GM21515 (cell line): ENCODE data around the gene GSG1L.

Experiments used
- ATAC-seq: cut with Tn5 transposase; IDR thresholded peaks from one replicate; pipeline ENCODE4 v1.9.1; 2021; ENCODE audit not compliant: unreplicated experiment

The GSG1L gene

DNA sequence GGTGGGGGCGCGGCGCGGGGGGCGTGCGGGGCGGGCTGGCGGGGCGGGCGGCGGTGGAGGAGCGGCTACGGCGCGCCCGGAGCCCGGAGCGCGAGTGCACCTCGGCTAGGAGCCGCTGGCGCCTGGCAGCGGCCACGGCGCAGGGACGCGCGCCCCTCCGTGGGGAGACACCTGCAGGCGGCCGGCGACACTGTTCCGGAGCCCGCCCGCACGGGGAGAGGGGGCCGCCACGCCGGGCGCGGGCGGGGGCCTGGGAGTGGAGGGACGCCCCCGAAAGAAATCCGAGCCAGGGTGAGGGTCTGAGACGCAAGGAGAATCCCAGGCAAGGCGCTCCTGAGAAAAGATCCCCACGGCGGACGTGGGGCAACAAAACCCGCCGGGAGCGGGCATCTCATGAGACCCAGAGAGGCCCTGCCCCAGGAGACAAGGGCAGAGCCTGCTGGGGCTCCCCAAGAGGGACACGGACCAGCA, at the start of gene GSG1L:
GSG1L (minus strand) TSS at position 124 of the 471 bp plus-strand sequence. CDS start 290 bp downstream, outside the sequence.
- no peak for ATAC-seq

DNA sequence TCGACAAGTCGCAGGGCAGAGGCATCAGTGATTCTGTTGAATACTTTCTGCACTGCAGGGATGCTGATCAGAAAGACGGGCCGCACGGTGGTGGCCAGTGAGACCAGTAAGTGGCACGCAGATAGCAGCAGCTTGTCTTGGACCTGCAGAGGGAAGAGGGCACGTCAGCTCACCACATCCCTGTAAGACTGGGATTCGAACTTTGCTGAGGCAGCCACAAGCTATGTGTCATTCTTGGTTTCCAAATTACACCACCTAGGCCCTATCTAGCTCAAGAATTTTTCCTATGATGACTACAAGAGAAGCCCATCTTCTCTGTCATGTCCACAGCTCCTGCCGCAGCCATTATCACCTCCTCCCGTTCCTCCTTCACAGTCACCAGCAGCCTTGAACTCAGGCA, 49.4 kb upstream of the GSG1L start:
- ATAC-seq: no peak

DNA sequence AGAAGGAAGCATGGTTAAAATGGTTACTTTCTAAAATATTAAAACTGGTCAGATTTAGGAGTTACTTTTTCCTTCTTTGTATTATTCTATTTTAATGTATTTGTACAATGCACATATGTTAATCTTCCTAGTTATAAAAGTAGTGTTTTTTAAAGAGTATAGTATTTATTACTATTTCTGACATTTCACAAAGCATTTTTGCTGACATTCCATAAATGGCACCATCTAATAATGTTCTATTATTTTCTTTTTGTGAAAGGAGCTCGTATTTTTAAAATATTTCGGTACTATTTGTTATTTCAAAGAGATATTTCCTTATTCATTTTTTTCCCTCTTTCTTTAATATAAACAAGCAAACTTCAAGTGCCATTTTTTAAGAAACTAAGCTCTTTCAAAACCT, 47.5 kb upstream of the GSG1L start:
- no peak for ATAC-seq

DNA sequence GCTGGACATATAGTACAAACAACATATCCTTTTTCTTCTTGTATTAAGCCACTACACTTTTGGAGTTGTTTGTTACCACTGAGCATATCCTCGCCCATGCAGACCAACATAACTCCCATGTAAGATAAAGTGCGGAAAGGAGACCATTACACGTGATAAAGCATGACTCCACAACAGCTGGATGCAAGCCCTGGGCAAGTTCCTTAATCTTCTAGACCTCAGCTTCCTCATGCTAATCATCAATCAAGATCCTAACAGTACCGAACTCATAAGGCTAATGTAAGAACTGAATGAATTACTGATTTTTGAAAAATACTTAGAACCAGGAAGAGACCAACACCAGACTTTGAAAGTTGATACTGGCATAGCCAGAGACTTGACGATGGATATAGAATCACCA, 47.0 kb upstream of the GSG1L start:
- ATAC-seq: no peak

DNA sequence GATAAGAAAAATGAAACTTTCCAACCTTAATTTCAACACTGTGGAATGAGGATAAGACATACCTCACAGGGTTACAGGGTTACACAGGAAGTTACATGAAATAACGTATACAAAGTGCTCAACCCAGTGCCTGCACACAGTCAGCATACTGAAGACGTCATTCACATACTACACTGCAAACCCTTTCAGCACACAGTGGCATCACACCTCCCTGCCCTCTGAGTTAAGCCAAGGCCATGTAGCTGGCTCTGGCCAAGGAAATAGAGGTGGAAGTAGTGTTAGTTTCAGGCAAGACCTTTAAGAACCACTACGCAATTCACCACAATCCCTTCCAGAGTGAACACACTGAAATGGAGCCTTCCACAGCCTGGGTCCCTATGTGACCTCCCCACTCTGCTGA, 46.6 kb upstream of the GSG1L start:
- no peak for ATAC-seq

DNA sequence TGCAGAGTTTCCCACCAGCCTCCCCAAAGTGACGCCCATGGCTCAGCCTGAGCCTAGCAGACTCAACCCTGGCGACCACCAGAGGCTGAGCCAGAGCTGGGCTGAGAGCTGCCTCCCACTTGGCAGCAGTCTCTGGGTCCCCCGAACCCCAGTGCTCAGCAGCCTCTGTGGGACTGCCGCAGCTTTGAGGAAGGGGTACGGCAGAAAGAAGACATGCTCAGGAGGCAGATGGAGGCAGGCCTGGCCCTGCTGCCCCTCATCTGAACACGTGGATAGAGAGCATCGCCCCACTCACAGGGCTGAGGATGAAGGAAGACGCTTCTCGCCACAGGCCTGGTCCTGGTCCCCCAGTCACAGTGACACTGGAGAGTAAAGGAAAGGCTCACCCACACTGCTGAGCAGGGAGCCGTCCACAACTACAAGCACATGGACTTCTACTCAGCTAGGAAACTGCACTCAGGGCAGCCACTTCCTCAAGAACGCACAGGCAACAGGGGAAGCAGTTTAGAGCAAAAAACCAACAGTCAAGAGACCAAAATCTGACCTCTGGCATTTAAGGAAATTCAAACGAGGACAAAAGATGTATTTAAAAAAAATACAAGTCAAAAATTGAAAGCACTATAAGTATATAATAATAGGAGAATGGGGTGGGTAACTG, 45.2 kb upstream of the GSG1L start:
- ATAC-seq: no peak

DNA sequence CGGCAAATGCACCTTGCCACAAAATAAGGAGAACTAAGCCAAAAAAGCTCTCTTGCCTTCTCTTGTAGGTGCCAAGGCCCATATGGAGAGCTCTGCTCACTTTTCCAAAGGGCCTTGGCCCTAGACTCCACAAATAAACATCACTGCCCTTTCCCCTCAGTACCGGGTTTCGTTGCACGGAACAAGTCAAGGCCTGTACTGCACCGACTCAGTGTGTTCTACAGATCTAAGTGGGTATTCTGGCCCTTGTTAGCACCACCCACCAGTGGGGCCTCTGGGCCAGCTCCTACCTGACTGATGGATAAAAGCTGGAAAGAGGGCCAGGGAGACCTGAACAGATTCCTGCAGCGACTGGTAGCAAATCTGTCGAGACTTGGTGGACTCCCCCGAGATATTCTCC, 43.7 kb upstream of the GSG1L start:
- no peak for ATAC-seq

DNA sequence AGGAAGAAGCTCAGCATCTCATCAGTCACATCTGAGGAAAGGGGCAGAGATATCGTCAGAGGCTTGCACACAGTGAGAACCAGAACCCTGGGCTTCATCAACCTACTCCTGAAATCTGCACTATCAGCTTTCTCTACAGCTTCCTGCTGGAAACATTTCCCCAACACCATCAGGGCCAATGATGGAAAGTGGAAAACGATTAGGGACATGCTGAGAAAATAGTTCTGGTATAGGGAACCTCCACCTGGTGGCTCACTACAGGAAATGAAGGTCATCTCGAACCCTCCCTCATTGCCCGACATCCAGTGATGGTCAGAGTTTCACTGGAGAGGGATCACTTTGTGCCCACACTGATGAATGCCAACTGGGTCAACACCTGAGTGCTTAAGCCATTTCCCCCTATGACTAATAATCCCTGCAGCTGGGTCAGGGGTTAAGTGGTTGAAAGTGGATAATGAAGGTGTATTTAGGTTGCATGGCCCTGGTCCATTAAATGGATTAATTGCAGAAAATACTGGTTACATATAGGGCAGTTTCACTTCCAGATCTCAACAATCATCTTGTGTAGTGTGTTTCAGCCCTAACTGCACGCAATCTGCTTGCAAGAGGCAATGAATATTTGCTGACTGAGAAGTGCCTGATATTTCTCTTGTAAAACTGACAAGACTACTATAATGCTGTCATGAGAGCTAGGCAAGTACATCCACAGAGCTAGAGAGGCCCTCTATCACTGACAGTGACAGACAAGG, 43.1 kb upstream of the GSG1L start:
- no peak for ATAC-seq

DNA sequence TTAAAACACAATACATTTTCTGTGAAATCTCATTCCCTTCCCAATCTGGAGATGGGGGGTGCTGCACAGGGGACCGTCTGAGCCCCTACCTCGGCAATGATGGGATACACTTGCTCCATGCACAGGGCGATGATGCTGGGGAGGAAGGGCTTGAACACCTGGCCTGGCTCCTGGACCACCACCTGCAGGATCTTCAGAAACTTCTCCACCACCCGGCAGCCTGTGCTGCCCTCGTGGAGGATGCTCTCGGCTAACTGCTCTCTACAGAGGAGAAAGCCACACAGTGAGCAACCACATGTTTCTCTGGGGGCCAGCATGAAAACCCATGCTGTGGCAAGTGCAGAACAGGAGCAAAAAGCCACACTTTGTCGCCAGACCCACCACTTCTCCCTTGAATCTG, 42.4 kb upstream of the GSG1L start:
- ATAC-seq: no peak

DNA sequence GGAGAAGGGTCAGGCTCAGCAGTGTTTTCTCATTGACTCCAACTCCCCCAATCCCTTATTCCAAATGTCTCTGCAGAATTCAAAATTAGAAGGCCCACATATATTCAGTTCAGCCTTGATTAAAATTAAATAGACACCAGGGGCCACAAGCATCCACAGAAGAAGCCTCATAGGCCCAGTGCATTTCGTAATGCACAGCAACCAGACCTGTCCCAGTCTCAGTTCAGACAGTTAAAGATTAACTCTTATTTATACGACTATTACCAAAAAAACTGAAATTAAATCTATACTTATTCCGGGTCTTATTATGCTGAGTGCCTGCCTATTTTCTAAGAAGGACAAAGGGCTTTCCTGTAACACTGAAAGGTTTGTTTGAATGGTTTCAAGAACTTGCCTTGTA, 41.8 kb upstream of the GSG1L start:
- no peak for ATAC-seq

DNA sequence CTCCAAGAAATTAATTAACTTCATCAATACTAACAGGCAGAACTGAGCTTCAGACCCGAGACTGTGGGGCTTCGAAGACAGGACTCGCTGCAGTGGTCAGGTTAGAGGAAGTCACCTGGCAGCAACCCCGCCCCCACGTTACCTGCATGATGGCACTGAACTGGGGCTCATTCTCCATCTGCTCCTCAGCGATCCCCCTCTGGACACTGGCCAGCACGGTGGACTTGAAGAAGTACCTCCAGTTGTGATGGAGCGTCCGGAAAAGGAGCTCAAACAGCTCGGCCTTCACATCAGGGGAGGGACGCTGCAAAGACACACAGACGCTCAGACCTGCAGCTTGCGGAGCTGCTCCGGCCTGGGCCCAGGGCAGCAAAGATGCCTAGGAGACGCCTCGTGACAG, 40.9 kb upstream of the GSG1L start:
- no peak for ATAC-seq

DNA sequence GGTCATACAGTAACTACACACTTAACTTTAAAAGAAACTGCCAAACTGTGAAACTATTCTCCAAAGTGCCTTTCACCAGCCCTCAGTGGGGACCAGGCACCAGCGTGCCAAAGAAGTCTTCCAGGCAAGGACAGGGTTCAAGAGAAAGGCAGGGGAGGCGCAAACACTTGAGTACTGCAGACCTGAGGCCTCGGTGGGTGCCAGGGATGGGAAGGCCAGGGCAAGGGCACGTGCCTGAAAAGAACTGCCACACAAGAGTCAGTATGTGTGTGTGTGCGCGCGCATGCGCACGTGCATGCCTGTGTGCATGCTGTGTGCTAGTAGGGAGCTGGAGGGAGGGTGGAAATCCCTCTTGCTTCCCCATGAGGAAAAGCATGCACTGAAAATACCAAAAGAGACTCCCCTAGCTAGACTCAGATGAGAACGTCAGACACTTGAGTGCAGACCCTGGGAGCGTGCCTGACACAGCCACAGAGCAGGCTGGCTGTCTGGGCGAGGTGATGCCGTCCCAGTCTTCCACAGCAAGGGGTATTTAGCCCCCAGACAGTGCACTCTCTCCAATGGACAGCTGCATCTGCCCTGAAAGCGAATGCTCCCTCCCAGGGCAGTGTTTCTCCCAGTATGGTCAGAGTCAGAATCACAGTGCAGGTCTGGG, 40.1 kb upstream of the GSG1L start:
- no peak for ATAC-seq

DNA sequence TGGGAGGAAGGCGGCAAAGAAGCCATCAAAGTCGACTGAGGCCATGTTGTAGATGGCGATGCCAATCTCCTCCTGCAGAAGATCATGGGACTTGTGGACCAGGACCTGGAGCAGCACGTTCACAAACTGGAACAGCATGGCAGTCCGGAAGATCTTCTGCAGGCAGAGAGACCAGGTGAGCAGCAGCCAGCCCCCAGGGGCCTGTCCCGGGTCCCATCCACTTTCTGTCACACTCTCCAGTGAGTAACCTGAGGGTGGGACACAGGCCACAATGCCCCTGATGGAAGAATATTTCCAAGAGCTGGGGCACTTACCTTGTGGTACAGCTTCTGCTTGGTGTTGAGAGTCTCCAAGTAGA, 38.0 kb upstream of the GSG1L start:
- ATAC-seq: no peak

DNA sequence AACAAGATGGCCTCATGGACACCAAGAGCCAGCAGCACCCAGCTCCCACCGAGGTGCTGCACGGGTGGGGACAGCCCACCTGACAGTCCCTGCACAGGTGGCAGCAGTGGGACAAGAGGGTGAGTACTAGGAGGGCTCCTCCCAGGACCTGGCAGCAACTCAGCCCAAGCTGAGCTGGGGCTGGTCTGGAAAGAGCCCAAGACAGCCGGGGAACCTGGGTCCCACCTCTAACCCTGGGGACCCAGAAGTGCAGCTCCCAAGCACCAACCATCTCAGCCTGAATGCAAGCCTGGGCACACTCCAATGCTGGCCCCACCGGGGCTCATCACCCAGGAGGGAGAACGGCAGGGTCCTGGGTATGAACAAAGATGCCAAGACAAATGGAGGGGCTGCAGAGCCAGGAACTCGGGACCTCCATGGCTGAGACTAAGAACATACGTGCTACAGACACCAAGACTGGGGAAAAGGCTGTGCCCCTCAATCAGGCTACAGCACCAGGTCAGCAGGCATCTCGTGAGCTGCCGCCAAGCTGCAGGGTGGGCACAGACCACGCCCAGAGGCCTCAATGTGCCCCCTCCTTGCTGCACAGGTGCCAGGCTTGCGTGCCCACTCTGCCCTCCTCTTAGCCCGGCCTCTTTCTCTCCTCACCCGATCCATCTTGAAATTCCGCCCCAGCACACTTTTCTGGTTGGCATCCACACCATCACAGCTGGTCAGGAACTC, 37.5 kb upstream of the GSG1L start:
- no peak for ATAC-seq

DNA sequence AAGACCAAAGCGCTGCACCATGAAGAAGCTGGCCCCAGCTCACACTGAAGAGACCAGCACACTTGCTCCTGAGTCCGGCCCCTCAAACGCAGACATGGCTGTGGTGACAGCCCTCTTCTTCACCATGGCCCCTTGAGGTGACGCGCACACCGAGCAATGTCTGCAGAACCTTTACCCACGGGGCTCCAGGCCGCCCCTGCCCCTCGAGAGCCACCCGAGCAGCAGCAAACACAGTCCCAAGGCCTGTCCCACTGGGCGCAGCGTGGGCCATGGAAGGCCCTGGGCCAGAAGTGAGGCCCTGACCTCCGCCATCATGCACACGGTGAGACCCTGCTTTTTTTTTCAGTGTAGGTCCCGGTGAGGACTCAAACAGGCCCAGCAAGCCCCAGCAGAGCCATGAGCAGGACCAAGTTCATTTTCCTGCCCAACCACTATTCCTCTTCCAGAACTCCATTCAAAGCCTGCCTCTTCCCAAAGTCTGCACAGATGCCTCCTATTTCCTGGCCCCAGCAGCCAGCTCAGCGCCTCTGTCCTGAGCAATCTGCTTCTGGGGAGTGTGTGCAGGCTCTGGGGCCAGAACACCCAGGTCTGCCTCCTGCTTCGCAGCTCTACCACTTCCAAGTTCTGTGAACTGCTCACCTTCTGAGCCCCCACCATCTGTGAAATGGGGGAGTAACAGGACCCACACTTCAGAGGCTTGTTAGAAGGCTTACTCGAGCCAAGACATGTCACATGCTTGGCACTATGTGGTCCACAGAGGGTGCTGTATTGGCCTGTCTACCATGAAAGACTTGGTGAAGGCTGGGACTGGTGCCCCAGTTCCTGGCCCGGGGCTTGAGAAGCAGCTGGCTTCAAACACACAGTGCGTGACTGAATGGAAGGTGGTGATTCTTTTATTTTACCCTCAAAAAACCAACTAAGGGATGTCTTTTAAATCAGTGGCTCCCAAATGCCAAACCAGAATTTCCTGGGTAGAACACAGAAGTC, 35.7 kb upstream of the GSG1L start:
- ATAC-seq: no peak

DNA sequence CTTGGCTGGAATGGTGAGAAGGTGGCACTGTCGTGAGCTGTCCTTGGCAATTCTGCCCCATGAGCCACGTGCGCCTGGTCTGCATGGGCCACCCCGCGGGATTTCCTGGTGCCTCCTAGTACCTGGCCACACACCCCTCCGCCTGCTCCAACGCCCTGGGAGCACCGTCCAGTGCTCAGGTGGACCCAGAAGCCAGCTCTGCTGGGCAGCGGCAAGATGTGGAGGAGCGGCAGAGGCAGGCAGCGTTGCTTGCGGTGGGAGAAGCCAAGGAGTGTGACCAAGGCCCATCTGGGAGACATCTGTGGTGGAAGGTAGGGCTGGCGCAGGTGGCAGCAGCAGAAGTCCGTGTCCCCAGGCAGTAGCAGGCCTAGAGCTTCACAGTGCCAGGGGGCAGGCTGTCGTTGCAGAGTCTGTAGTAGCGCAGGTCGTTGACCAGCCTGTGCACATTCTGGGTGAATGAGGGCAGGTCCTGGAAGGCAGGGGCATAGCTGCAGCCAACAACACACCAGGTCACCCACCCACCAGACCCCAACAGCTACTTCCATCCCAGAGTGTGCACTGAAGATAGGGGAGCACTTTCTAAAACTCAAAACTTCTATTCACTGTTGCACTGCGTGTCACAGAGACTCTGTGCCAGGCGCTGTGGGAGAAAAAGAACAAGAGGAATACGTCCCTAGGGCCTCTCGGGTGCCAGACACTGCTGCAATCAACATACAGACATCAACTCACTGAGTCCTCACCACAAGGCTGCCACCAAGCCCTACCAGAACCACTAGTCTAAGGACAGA, 34.9 kb upstream of the GSG1L start:
- ATAC-seq: no peak

DNA sequence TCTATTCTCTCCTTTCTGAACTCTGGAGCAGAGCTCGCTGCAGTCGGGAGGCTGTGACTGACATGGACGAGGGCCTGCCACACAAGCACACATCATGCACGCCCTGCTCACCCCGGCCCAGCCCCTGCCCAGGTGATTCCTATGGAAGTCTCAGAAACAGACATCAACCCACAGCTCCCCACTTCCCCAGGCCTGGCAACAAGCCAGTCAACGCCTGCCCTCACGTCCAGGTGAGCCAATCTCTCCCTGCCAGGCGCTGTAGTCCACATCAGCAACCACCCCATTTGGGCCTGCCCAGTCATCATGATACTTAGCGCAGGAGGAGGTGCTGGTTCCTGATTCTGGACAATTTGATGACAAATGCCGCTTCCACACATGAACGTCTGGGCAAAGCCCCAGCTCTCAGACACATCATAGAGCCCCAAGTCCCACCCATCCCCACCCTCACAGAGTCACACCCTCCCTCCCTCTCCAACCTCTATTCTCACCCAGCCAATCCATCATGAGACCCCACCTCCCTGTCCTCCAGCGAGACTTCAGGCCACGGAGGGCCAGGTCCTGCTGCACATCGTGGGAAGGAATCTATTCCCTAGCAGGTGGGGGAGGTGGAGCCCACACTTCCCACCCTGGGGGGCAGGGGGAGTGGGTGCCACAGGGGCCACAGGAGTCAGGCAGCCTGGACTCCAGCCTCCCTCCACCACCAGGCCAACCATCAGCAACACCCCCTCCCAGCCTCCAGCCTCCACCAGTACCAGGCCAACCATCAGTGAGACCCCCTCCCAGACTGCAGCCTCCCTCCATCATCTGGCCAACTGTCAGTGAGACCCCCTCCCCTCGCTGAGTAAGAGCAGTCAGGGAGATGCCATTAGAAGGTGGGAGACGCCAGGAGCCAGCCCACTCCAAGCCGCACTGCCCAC, 33.7 kb upstream of the GSG1L start:
- no peak for ATAC-seq

DNA sequence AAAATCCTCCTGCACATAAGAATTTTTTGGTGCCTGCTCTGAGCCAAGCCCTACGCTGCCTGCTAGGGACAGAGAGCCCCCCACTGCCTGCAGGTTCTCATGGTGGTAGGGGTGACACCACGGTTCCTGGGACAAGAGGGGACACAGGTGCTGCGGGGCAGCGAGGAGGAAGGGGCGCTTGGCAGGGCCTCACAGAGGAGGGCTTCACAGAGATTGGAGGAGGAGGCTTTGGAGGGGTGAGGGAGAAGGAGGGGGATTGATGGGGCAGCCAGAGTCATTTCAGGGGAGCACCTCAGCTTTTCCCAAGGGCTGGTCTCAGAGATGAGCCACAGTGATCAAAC, 29.8 kb upstream of the GSG1L start:
- ATAC-seq: no peak
